GM13977 (cell line): Measurements from ENCODE around the gene ASB2.

Experiments used
- DNase-seq: peaks from one replicate; pipeline ENCODE4 v3.0.0; 2012; ENCODE audit warnings: low spot score
- in situ Hi-C: fragments of 300-500 bp; cut with MboI; formaldehyde crosslinking; loops from one replicate; pipeline ENCODE4 v1.12.0; 2022; ENCODE audit warnings: low sequenced_read_pairs, low pct_unique_long_range_greater_than_20kb, mixed read lengths, inconsistent platforms; ENCODE audit not compliant: unreplicated experiment
- TF ChIP-seq, protein P1 (sequence below): IDR thresholded peaks from 2 replicates; pipeline ENCODE4 v1.5.1; 2012; ENCODE audit warnings: mild to moderate bottlenecking, control low read depth; ENCODE audit not compliant: insufficient read depth; ENCODE audit errors: extremely low read depth, missing control alignments

The ASB2 gene

DNA sequence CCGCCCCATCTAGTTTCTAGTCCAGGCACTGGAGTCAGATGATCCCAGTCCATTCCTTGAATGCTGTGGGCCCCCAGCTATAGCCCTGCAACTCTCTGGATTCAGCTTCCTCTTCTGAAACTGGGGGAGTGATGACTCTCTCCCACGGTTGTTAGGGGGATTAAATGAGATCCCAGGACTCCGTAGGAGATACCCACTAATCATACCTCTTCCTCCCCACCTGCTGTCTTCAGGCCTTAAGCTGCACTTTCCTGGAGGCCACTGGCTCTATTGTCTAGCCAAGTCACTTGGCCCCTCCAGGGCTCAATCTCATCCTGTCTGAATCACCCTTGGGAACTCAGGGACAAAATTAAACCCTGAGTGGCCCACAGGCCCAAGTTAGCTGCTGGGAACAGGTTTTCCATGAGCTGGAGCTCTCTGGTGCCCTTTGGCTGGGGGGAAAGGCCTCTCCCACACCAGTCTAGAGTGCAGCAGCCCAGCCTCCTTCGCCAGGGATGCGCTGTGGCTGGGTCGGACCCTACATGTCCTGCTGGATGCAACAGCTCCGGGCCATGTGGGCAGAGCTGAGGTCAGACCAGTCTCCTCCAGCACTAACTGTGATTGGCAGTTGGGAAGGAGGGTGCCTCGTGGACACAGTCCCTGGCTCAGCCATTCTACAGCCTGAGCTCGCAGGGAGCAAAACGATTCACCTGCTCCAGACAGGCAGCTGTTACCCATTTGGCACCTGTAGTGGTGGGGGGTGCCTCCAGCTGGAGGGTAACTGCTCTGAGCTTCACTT is 6.0 kb upstream of the ASB2 start:
- no peak for DNase-seq
- in situ Hi-C loops, result no loop called here
- TF ChIP-seq, protein P1, sequence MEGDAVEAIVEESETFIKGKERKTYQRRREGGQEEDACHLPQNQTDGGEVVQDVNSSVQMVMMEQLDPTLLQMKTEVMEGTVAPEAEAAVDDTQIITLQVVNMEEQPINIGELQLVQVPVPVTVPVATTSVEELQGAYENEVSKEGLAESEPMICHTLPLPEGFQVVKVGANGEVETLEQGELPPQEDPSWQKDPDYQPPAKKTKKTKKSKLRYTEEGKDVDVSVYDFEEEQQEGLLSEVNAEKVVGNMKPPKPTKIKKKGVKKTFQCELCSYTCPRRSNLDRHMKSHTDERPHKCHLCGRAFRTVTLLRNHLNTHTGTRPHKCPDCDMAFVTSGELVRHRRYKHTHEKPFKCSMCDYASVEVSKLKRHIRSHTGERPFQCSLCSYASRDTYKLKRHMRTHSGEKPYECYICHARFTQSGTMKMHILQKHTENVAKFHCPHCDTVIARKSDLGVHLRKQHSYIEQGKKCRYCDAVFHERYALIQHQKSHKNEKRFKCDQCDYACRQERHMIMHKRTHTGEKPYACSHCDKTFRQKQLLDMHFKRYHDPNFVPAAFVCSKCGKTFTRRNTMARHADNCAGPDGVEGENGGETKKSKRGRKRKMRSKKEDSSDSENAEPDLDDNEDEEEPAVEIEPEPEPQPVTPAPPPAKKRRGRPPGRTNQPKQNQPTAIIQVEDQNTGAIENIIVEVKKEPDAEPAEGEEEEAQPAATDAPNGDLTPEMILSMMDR, result no peak

DNA sequence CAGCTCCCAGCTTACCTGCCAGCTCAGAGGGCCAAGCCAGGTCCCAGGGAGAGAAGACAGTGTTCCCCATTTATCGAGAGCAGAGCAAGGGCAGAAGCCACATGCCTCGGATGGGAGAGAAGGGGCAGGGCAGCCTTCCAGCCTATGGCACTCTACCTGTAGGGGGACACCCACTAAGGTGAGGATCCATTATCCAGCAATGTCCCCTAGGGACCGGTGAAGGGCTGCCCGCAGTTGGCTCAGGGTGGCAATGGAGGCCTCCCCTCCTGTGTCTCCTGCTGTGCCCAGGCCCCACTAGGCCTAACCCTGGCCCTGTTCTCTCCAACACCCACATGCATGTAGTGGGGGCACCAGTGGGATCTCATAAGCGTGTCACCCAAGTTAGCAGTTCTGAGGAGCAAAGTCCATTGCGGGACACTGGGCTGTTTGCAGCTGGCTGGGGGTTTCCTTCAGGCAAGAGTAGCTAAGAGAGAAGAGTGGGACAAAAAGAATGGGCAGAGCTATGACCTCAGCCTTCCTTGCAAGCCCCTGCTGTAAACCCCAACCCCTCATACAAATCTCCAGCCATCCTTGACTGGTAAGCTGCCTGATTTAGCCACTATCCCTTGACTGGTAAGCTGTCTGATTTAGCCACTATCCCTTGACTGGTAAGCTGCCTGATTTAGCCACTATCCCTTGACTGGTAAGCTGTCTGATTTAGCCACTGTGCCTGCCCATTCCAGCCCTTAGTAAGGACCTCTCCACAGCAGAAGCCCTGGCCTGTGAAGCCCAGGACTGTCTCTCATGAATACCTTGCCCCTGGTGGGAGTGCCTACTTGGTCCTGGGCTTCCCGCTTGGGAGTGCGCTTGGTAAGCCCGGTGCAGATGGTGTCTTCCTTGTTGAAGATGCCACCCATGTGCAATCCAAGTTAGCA is 5.2 kb upstream of the ASB2 start:
- in situ Hi-C loops, result no loop called here
- no peak for DNase-seq
- TF ChIP-seq, protein P1, result no peak

- TF ChIP-seq, protein P1, result no peak
- DNase-seq, result no peak
- in situ Hi-C loops, result no loop called here
Measured at GRCh38 chr14:93980456-93981201, 4.3 kb upstream of the ASB2 start.

GRCh38 chr14:93978735-93979134 is 2.4 kb upstream of the ASB2 start:
- TF ChIP-seq, protein P1, result no peak
- in situ Hi-C loops, result no loop called here
- no peak for DNase-seq

DNA sequence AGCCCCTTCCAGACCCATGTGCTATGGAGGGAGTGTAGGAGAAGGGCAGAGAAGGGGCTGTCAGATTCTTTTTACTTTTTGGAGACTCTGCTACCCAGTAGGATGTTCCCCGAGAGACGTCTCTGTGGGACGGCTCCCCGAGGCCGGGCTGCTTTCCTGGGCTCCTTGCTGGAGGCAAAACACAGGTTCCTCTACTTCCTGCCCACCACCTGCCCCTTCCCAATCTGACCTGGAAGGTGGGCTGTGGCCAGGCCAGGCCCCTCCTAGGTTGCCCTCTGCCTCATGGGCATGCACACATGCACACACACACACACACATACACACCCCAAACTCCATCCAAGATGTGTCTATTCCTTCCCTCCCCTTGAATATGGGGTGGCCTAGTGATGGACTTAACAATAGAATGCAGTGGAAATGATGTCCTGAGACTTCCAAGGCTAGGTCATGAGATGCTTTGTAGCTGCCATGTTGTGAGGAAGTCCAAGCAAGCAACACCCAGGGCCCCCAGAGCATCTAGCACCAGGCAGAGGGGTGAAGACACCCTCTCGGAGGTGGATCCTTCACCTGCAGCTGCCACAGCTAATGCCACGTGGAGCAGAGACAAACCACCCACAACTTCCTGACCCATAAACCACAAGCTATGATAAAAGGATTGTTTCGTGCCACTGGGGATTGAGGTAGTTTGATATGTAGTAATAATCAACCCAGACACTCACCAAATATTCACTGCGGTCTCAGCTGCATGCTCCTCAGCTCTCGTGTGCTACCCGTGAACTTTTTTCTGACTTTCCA is 1.6 kb upstream of the ASB2 start:
- DNase-seq, result peak; percentile 60
- in situ Hi-C loops, result no loop called here
- TF ChIP-seq, protein P1, result no peak

- in situ Hi-C loops, result no loop called here
- no peak for DNase-seq
- TF ChIP-seq, protein P1, result no peak
Measured at GRCh38 chr14:93977171-93977570, 801 bp upstream of the ASB2 start.
